Skeletal muscle satellite cell (primary cell): ENCODE data around the gene ZNF100. TPM values are rescaled to one million over a fixed set of nuclear protein-coding genes. Genes with fewer than 3 reads are reported as not detected.

Experiments
- small RNA-seq: library from RNA; depleted of rRNA; stranded (forward); fragments of <200 nt; gene quantifications from one replicate; pipeline ENCODE3, GENCODE V24; 2012

ZNF100 gene

Small RNA genes lying within 50 kb of the gene (small RNA-seq; reads per million reads assigned to genes)
- gene VN1R84P: not detected
